H9 (cell line): ENCODE measurements around the gene IDH3B. TPM values are rescaled to one million over a fixed set of nuclear protein-coding genes. Genes with fewer than 3 reads are reported as not detected.
A peak's percentile ranks its signal among the peaks of the same experiment; 100 is the strongest.

Experiments used
- DNase-seq: peaks from one replicate; pipeline ENCODE4 v3.0.0-alpha.2; 2017
- H2AFZ ChIP-seq: one replicate; pipeline ENCODE4 v1.6.1; 2013; ENCODE audit warnings: mild to moderate bottlenecking, low read length, control low read depth, moderate library complexity
- H2AK5ac ChIP-seq: 2 replicates; pipeline ENCODE4 v1.6.1; 2013; ENCODE audit warnings: low read length, control low read depth, mixed read lengths; ENCODE audit not compliant: insufficient read length
- H2BK120ac ChIP-seq: one replicate; pipeline ENCODE4 v1.6.1; 2013; ENCODE audit warnings: low read depth, mild to moderate bottlenecking, low read length, control low read depth, inconsistent platforms; ENCODE audit not compliant: poor library complexity, severe bottlenecking
- H2BK12ac ChIP-seq: 2 replicates; pipeline ENCODE4 v1.6.1; 2013; ENCODE audit warnings: low read length, control low read depth, mixed read lengths, low read depth; ENCODE audit not compliant: insufficient read length
- H2BK15ac ChIP-seq: 2 replicates; pipeline ENCODE4 v1.6.1; 2013; ENCODE audit warnings: low read depth, low read length, control low read depth
- H2BK20ac ChIP-seq: one replicate; pipeline ENCODE4 v1.6.1; 2013; ENCODE audit warnings: low read depth, mild to moderate bottlenecking, low read length, control low read depth, inconsistent platforms; ENCODE audit not compliant: poor library complexity, severe bottlenecking
- H2BK5ac ChIP-seq: 2 replicates; pipeline ENCODE4 v1.6.1; 2013; ENCODE audit warnings: low read length, control low read depth, mixed read lengths; ENCODE audit not compliant: insufficient read length
- H3K14ac ChIP-seq: 2 replicates; pipeline ENCODE4 v1.6.1; 2013; ENCODE audit warnings: low read length, control low read depth; ENCODE audit not compliant: insufficient read depth
- H3K18ac ChIP-seq: 2 replicates; pipeline ENCODE4 v1.6.1; 2013; ENCODE audit warnings: low read depth, mild to moderate bottlenecking, mixed read lengths, low read length, control low read depth; ENCODE audit not compliant: insufficient read length
- H3K23ac ChIP-seq: 2 replicates; pipeline ENCODE4 v1.6.1; 2013; ENCODE audit warnings: low read length, control low read depth, mixed read lengths, low read depth; ENCODE audit not compliant: insufficient read length
- H3K23me2 ChIP-seq: 2 replicates; pipeline ENCODE4 v1.6.1; 2013; ENCODE audit warnings: low read depth, mild to moderate bottlenecking, mixed read lengths, low read length, control low read depth; ENCODE audit not compliant: insufficient read length, poor library complexity, severe bottlenecking
- H3K27ac ChIP-seq: 2 replicates; pipeline ENCODE4 v1.5.1; 2013; ENCODE audit warnings: low read length, control low read depth, mixed read lengths, low read depth; ENCODE audit not compliant: insufficient read length
- H3K27me3 ChIP-seq: 2 replicates; pipeline ENCODE4 v1.6.1; 2013; ENCODE audit warnings: low read length, control low read depth, inconsistent platforms; ENCODE audit not compliant: insufficient read depth
- H3K4ac ChIP-seq: 2 replicates; pipeline ENCODE4 v1.6.1; 2013; ENCODE audit warnings: low read depth, mild to moderate bottlenecking, control low read depth, inconsistent platforms, low read length, moderate library complexity
- H3K4me1 ChIP-seq: 2 replicates; pipeline ENCODE4 v1.6.1; 2013; ENCODE audit warnings: low read length, control low read depth, inconsistent platforms; ENCODE audit not compliant: insufficient read depth
- H3K4me2 ChIP-seq: 2 replicates; pipeline ENCODE4 v1.6.1; 2013; ENCODE audit warnings: low read length, control low read depth, mixed read lengths; ENCODE audit not compliant: insufficient read length, insufficient read depth
- H3K56ac ChIP-seq: 2 replicates; pipeline ENCODE4 v1.6.1; 2013; ENCODE audit warnings: low read depth, mild to moderate bottlenecking, mixed read lengths, low read length, control low read depth; ENCODE audit not compliant: insufficient read length
- H3K79me1 ChIP-seq: 2 replicates; pipeline ENCODE4 v1.6.1; 2013; ENCODE audit warnings: low read depth, mild to moderate bottlenecking, moderate library complexity, low read length, control low read depth, inconsistent platforms; ENCODE audit not compliant: insufficient read depth, poor library complexity, severe bottlenecking
- H3K79me2 ChIP-seq: 2 replicates; pipeline ENCODE4 v1.6.1; 2013; ENCODE audit warnings: low read length, control low read depth, inconsistent platforms; ENCODE audit not compliant: insufficient read depth
- H3K9ac ChIP-seq: 2 replicates; pipeline ENCODE4 v1.6.1; 2013; ENCODE audit warnings: low read length, control low read depth, mixed read lengths; ENCODE audit not compliant: insufficient read length; ENCODE audit errors: extremely low read depth
- H3K9me3 ChIP-seq: one replicate; pipeline ENCODE4 v1.6.1; 2013; ENCODE audit warnings: low read depth, low read length, inconsistent platforms; ENCODE audit not compliant: control insufficient read depth
- H3T11ph ChIP-seq: one replicate; pipeline ENCODE4 v1.6.1; 2013; ENCODE audit warnings: mild to moderate bottlenecking, low read length, control low read depth, inconsistent platforms
- H4K20me1 ChIP-seq: one replicate; pipeline ENCODE4 v1.6.1; 2013; ENCODE audit not compliant: control insufficient read depth, insufficient read length, insufficient read depth
- H4K5ac ChIP-seq: 2 replicates; pipeline ENCODE4 v1.6.1; 2013; ENCODE audit warnings: low read depth, mild to moderate bottlenecking, mixed read lengths, low read length, control low read depth; ENCODE audit not compliant: insufficient read length
- H4K8ac ChIP-seq: replicated peaks from 2 replicates; pipeline ENCODE4 v1.6.1; 2013; ENCODE audit warnings: low read length, control low read depth, mixed read lengths, low read depth; ENCODE audit not compliant: insufficient read length
- H4K91ac ChIP-seq: 2 replicates; pipeline ENCODE4 v1.6.1; 2013; ENCODE audit warnings: low read depth, mild to moderate bottlenecking, moderate library complexity, mixed read lengths, low read length, control low read depth; ENCODE audit not compliant: insufficient read length
- H3K27ac Mint-ChIP-seq, 3 experiments: 2 replicates in 2 of 3; 3 replicates in 1 of 3; pipeline ENCODE4 v1.8.0; 2020 to 2021; ENCODE audit warnings: mixed read lengths in 3 of 3, mild to moderate bottlenecking in 1 of 3, moderate library complexity in 1 of 3
- H3K27me3 Mint-ChIP-seq: 2 replicates; pipeline ENCODE4 v1.8.0; 2021; ENCODE audit warnings: low read depth, mild to moderate bottlenecking, moderate library complexity, mixed read lengths
- H3K36me3 Mint-ChIP-seq, 3 experiments: 2 replicates in 2 of 3; 3 replicates in 1 of 3; pipeline ENCODE4 v1.8.0; 2020 to 2021; ENCODE audit warnings: low read depth in 3 of 3, mixed read lengths in 3 of 3; ENCODE audit not compliant: insufficient read depth in 1 of 3
- H3K4me1 Mint-ChIP-seq, 2 experiments: 2 replicates each; pipeline ENCODE4 v1.8.0; 2020; ENCODE audit warnings: mixed read lengths in 2 of 2
- H3K4me3 Mint-ChIP-seq, 2 experiments: 2 replicates in 1 of 2; 3 replicates in 1 of 2; pipeline ENCODE4 v1.8.0; 2020 to 2021; ENCODE audit warnings: mild to moderate bottlenecking in 2 of 2, mixed read lengths in 2 of 2, moderate library complexity in 1 of 2
- H3K9me3 Mint-ChIP-seq, 2 experiments: 2 replicates in 1 of 2; 3 replicates in 1 of 2; pipeline ENCODE4 v1.8.0; 2020; ENCODE audit warnings: mild to moderate bottlenecking in 2 of 2, mixed read lengths in 2 of 2, moderate library complexity in 1 of 2
- WGBS: extraction: QIAGEN DNeasy Blood & Tissue Kit; methylation state at CpG from one replicate; pipeline ENCODE4 v1.1.7; 2013; ENCODE audit warnings: missing lambda C conversion rate, low lambda C conversion rate, mixed read lengths; ENCODE audit not compliant: insufficient read length; ENCODE audit errors: extremely low coverage; 5-methylcytosine and 5-hydroxymethylcytosine counted together
- total RNA-seq: library from RNA; stranded (reverse); gene quantifications from 2 replicates; pipeline ENCODE4 v1.2.1, GENCODE V29; 2021
- TF ChIP-seq, protein P1 (sequence below): fragments of 200-600 bp; sonication (generic); conservative IDR thresholded peaks from 3 replicates; pipeline ENCODE4 v1.8.0; 2021; ENCODE audit warnings: antibody characterized with exemption, mild to moderate bottlenecking

Gene IDH3B
- total RNA-seq, 1 experiment from 2014 or later = 114 TPM

DNA sequence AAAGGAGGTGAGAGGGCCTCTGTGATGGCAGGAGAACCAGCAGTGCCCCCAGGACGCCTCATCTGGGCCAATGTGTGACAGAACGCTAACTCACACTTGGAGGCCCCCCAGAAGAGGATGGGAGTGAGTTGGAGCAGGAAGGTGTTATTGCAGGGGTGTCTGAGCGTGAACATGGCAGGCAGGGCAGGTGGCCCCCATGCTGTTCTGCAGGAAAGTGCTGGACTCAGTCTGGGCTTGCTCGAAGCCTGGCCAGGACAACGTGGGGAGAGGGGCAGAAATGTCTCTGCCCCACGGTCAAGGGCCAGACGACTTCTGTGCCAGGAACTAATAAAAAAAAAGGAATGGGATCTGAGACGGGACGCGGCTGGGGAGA is 27.6 kb upstream of the IDH3B start:
- H2BK15ac ChIP-seq = no peak overlapping the region
- no peak overlapping the region for H2AFZ ChIP-seq
- H3K4me2 ChIP-seq = peak overlapping the region; percentile 39
- H3K9me3 ChIP-seq = no peaks in the 10 kb centered on the region
- no peak overlapping the region for H4K91ac ChIP-seq
- TF ChIP-seq, protein P1, sequence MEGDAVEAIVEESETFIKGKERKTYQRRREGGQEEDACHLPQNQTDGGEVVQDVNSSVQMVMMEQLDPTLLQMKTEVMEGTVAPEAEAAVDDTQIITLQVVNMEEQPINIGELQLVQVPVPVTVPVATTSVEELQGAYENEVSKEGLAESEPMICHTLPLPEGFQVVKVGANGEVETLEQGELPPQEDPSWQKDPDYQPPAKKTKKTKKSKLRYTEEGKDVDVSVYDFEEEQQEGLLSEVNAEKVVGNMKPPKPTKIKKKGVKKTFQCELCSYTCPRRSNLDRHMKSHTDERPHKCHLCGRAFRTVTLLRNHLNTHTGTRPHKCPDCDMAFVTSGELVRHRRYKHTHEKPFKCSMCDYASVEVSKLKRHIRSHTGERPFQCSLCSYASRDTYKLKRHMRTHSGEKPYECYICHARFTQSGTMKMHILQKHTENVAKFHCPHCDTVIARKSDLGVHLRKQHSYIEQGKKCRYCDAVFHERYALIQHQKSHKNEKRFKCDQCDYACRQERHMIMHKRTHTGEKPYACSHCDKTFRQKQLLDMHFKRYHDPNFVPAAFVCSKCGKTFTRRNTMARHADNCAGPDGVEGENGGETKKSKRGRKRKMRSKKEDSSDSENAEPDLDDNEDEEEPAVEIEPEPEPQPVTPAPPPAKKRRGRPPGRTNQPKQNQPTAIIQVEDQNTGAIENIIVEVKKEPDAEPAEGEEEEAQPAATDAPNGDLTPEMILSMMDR = no peak
- H3K79me2 ChIP-seq = no peaks in the 10 kb centered on the region
- H2BK12ac ChIP-seq = no peak overlapping the region
- H2BK5ac ChIP-seq = no peak overlapping the region
- H3K27ac ChIP-seq = no peak overlapping the region
- no peak overlapping the region for H2BK120ac ChIP-seq
- no peak overlapping the region for H2AK5ac ChIP-seq
- H3K56ac ChIP-seq = no peak overlapping the region
- H3K27me3 Mint-ChIP-seq = peaks cover 86% of the 10 kb centered on the region
- H3K27me3 ChIP-seq = peaks cover 55% of the 10 kb centered on the region
- no peak overlapping the region for H3K23ac ChIP-seq
- H3K14ac ChIP-seq = no peak overlapping the region
- H3K9me3 Mint-ChIP-seq = peaks cover 2 to 3% of the 10 kb centered on the region in 2 experiments
- H3K4me1 ChIP-seq = no peaks in the 10 kb centered on the region
- peaks cover 0 to 5% (median 0%) of the 10 kb centered on the region in 3 experiments; a peak in 2 of 7 replicates for H3K36me3 Mint-ChIP-seq
- peak overlapping the region; percentile 81 to 86 for H3K4me3 Mint-ChIP-seq
- no peak overlapping the region for H3K4ac ChIP-seq
- DNase-seq = no peak
- no CpG with 5 or more reads among the region's 10 CpGs for WGBS
- H3K9ac ChIP-seq = no peak overlapping the region
- no peak overlapping the region for H4K8ac ChIP-seq
- H2BK20ac ChIP-seq = no peak overlapping the region
- no peak overlapping the region for H3K18ac ChIP-seq
- no peak overlapping the region for H3T11ph ChIP-seq
- H4K5ac ChIP-seq = no peak overlapping the region
- peaks cover 4% of the 10 kb centered on the region for H3K23me2 ChIP-seq
- no peaks in the 10 kb centered on the region for H3K79me1 ChIP-seq
- H4K20me1 ChIP-seq = peaks cover 4% of the 10 kb centered on the region
- H3K27ac Mint-ChIP-seq = 0 out of 7 replicates have a peak overlapping the region, but pooled peaks of 1 of the 3 experiments have one; percentile 18
- peaks cover 20 to 39% of the 10 kb centered on the region in 2 experiments for H3K4me1 Mint-ChIP-seq
